Lower lobe of right lung (tissue), 2 donors: ENCODE results near the gene DPH6. TPM values are rescaled to one million over a fixed set of nuclear protein-coding genes. Genes with fewer than 3 reads are reported as not detected.

ENCODE experiments used
- ATAC-seq, 2 donors: fragments of 200-7000 bp; cut with Tn5 transposase; one replicate each; pipeline ENCODE4 v1.9.1; 2020 to 2022; ENCODE audit warnings: mild to moderate bottlenecking in 2 of 2, moderate library complexity in 2 of 2
- DNase-seq: peaks from one replicate; pipeline ENCODE4 v3.0.0-alpha.2; 2020
- H3K27ac ChIP-seq: fragments of 200-600 bp; one replicate; pipeline ENCODE4 v1.8.0; 2022
- H3K27me3 ChIP-seq: fragments of 200-600 bp; one replicate; pipeline ENCODE4 v1.8.0; 2022; ENCODE audit warnings: low read depth
- H3K36me3 ChIP-seq: fragments of 200-600 bp; one replicate; pipeline ENCODE4 v1.8.0; 2022; ENCODE audit warnings: mild to moderate bottlenecking
- H3K4me1 ChIP-seq: fragments of 200-600 bp; one replicate; pipeline ENCODE4 v1.8.0; 2022
- H3K4me3 ChIP-seq: fragments of 200-600 bp; one replicate; pipeline ENCODE4 v1.8.0; 2022; ENCODE audit warnings: mild to moderate bottlenecking
- H3K9me3 ChIP-seq: fragments of 200-600 bp; one replicate; pipeline ENCODE4 v1.8.0; 2022
- intact Hi-C: fragments of 100-400 bp; cut with DNase I; formaldehyde crosslinking; loops from one replicate; pipeline ENCODE4 v1.11.0; 2022
- total RNA-seq: library from RNA; stranded (reverse); fragmentation: NEBNext Ultra II Directional; extraction: Animal tissue kit (Norgen Biotek cat#: 25700); gene quantifications from one replicate; pipeline ENCODE4 v1.2.1, GENCODE V29; 2021
- TF ChIP-seq, protein P1 (sequence below): fragments of 200-600 bp; IDR thresholded peaks from one replicate; pipeline ENCODE4 v1.8.0; 2022; ENCODE audit warnings: antibody characterized with exemption, mild to moderate bottlenecking
- donor health status: DM: no; HTN: yes; CAD: no; lungs with severe emphysema.

The DPH6 gene
- total RNA-seq, 1 donor from 2014 or later = 9.2 TPM

DNA sequence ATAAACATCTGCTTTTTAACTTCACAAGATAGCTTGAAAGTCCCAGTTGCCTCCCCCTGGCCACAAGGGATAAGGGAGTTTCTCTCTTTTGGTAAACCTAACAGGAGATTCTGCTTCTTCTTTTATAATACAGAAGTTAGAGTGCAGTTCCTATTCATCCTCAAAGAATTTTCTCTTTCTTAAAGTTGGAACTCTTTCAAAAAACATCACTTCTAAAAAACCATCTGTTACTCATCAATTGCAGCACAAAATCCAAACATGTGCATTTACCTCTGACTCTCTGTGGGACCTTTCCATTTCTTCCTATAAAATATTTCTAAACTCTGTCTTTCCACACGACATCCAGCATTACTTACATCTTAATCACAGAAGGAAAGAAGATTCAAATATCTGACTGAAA, 5.1 kb downstream of the DPH6 start:
- peaks cover 15% of the 10 kb centered on the region for H3K4me1 ChIP-seq
- TF ChIP-seq, protein P1, sequence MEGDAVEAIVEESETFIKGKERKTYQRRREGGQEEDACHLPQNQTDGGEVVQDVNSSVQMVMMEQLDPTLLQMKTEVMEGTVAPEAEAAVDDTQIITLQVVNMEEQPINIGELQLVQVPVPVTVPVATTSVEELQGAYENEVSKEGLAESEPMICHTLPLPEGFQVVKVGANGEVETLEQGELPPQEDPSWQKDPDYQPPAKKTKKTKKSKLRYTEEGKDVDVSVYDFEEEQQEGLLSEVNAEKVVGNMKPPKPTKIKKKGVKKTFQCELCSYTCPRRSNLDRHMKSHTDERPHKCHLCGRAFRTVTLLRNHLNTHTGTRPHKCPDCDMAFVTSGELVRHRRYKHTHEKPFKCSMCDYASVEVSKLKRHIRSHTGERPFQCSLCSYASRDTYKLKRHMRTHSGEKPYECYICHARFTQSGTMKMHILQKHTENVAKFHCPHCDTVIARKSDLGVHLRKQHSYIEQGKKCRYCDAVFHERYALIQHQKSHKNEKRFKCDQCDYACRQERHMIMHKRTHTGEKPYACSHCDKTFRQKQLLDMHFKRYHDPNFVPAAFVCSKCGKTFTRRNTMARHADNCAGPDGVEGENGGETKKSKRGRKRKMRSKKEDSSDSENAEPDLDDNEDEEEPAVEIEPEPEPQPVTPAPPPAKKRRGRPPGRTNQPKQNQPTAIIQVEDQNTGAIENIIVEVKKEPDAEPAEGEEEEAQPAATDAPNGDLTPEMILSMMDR = no peak
- no peak overlapping the region for H3K4me3 ChIP-seq
- no peak for DNase-seq
- H3K9me3 ChIP-seq = no peaks in the 10 kb centered on the region
- no peaks in the 10 kb centered on the region for H3K36me3 ChIP-seq
- intact Hi-C loops = no loop called here
- no peaks in the 10 kb centered on the region for H3K27me3 ChIP-seq
- H3K27ac ChIP-seq = no peak overlapping the region
- ATAC-seq = no peak

DNA sequence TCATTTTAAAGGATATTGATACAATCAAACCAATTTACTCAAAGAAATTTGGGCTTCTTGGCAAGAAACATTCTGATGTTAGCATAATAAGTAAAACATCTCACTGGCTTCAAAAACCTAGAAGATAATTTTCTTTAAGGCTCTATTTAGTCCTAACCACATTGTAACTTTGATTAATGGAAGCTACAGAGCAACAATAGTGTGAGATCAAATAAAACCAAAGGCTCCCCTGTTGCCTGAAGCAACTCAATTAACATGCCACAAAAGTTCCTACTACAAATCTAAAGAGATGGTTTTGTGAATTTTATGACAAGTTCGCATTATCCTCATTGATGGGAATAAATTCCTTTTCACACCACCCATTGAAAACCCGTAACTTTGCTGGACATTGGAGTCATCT, 5.9 kb downstream of the DPH6 start:
- DNase-seq (no peak), ATAC-seq (no peak)
- peaks cover 12% of the 10 kb centered on the region for H3K4me1 ChIP-seq
- no peaks in the 10 kb centered on the region for H3K27me3 ChIP-seq
- intact Hi-C loops = no loop called here
- H3K36me3 ChIP-seq = no peaks in the 10 kb centered on the region
- no peak overlapping the region for H3K27ac ChIP-seq
- no peaks in the 10 kb centered on the region for H3K9me3 ChIP-seq
- H3K4me3 ChIP-seq = no peak overlapping the region
- TF ChIP-seq, protein P1 = no peak

- ATAC-seq = no peak
- TF ChIP-seq, protein P1 = no peak
- H3K27me3 ChIP-seq = no peaks in the 10 kb centered on the region
- intact Hi-C loops = no loop called here
- no peaks in the 10 kb centered on the region for H3K36me3 ChIP-seq
- no peaks in the 10 kb centered on the region for H3K4me1 ChIP-seq
- DNase-seq = no peak
- H3K9me3 ChIP-seq = no peaks in the 10 kb centered on the region
- H3K27ac ChIP-seq = no peak overlapping the region
- no peak overlapping the region for H3K4me3 ChIP-seq
Measured at GRCh38 chr15:35535365-35535916, 10.5 kb downstream of the DPH6 start.

- TF ChIP-seq, protein P1 = no peak
- DNase-seq (no peak), ATAC-seq (no peak)
- no peaks in the 10 kb centered on the region for H3K36me3 ChIP-seq
- no peaks in the 10 kb centered on the region for H3K4me1 ChIP-seq
- no peaks in the 10 kb centered on the region for H3K9me3 ChIP-seq
- no peaks in the 10 kb centered on the region for H3K27me3 ChIP-seq
- H3K4me3 ChIP-seq = no peak overlapping the region
- intact Hi-C loops = no loop called here
- no peak overlapping the region for H3K27ac ChIP-seq
Measured at GRCh38 chr15:35533130-35534110, 12.5 kb downstream of the DPH6 start.

DNA sequence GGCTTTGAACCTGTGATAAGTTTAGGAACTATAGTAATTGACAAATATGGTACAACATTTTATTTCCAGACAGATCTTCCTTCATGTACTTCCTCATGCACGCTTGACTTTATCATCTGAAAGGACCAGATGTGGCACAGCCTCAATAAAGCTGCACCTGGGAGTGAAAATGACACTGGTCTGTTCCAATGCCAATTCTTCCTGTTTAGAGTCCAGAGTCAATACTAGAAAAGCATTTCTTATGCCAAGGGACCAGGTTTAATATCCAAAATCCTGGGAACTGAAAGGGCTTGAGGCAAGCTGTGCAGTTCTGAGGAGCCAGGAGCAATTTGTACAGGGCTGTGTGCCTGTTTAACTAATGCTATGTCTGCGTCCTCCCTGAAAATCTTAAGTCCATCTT, 15.3 kb downstream of the DPH6 start:
- Histone ChIP-seq H3K9me3 (no peaks in the 10 kb centered on the region), H3K36me3 (no peaks in the 10 kb centered on the region), H3K27ac (no peak overlapping the region), H3K27me3 (no peaks in the 10 kb centered on the region), H3K4me1 (no peaks in the 10 kb centered on the region), H3K4me3 (no peak overlapping the region)
- intact Hi-C loops = no loop called here
- TF ChIP-seq, protein P1 = no peak
- DNase-seq (no peak), ATAC-seq (no peak)
